ENCODE measurements around the gene GRM4. TPM values are rescaled to one million over a fixed set of nuclear protein-coding genes. Genes with fewer than 3 reads are reported as not detected.

The GRM4 gene
- total RNA-seq, 1 experiment from 2014 or later = 0.41 TPM

GRCh38 chr6:33984466-33985312 lies 161.2 kb downstream of the GRM4 start:
- intact Hi-C loops (cut with micrococcal nuclease; ENCODE audit: unreplicated experiment) = no loop called here
- TF ChIP-seq CTCF (conservative IDR thresholded peaks at IDR 0.05; ENCODE audit: low read depth, low read length) (no peak), EZH2 (IDR thresholded peaks at IDR 0.05; ENCODE audit: borderline replicate concordance, low read depth, low read length, poor library complexity, severe bottlenecking) (no peak)
- no peaks in the 10 kb centered on the region for H3K9me3 ChIP-seq (ENCODE audit: low read depth, low read length, poor library complexity, severe bottlenecking)
- H3K4me3 ChIP-seq (ENCODE audit: low read depth, low read length, poor library complexity, severe bottlenecking) = no peak overlapping the region
- CTCF ChIA-PET = no interaction called here
- BruUV-seq (replicated peaks) = no TSS peak
- no peaks in the 10 kb centered on the region for H3K4me1 ChIP-seq (ENCODE audit: insufficient read depth, low read length, poor library complexity, severe bottlenecking)
- H3K27me3 ChIP-seq (replicated peaks; ENCODE audit: insufficient read depth, low read depth, low read length, poor library complexity) = no peaks in the 10 kb centered on the region
- H3K36me3 ChIP-seq (ENCODE audit: insufficient read depth, low read length, poor library complexity, severe bottlenecking) = no peaks in the 10 kb centered on the region
- DNase-seq (ENCODE audit: low spot score) = no peak
- POLR2A ChIA-PET (ENCODE audit: low non-redundant PET) = no interaction called here
- no peak overlapping the region for H3K27ac ChIP-seq (ENCODE audit: low read depth, low read length, poor library complexity, severe bottlenecking)

GRCh38 chr6:33983721-33984465 lies 162.0 kb downstream of the GRM4 start:
- no peaks in the 10 kb centered on the region for H3K36me3 ChIP-seq (ENCODE audit: insufficient read depth, low read length, poor library complexity, severe bottlenecking)
- peaks cover 2% of the 10 kb centered on the region for H3K4me1 ChIP-seq (ENCODE audit: insufficient read depth, low read length, poor library complexity, severe bottlenecking)
- no TSS peak for BruUV-seq (replicated peaks)
- TF ChIP-seq CTCF (conservative IDR thresholded peaks at IDR 0.05; ENCODE audit: low read depth, low read length) (no peak), EZH2 (IDR thresholded peaks at IDR 0.05; ENCODE audit: borderline replicate concordance, low read depth, low read length, poor library complexity, severe bottlenecking) (no peak)
- no peak overlapping the region for H3K27ac ChIP-seq (ENCODE audit: low read depth, low read length, poor library complexity, severe bottlenecking)
- no peaks in the 10 kb centered on the region for H3K27me3 ChIP-seq (replicated peaks; ENCODE audit: insufficient read depth, low read depth, low read length, poor library complexity)
- ChIA-PET CTCF (no interaction called here), POLR2A (ENCODE audit: low non-redundant PET) (no interaction called here)
- intact Hi-C loops (cut with micrococcal nuclease; ENCODE audit: unreplicated experiment) = no loop called here
- DNase-seq (ENCODE audit: low spot score) = no peak
- H3K4me3 ChIP-seq (ENCODE audit: low read depth, low read length, poor library complexity, severe bottlenecking) = no peak overlapping the region
- no peaks in the 10 kb centered on the region for H3K9me3 ChIP-seq (ENCODE audit: low read depth, low read length, poor library complexity, severe bottlenecking)

GRCh38 chr6:33983109-33983716 lies 162.7 kb downstream of the GRM4 start:
- TF ChIP-seq EZH2 (IDR thresholded peaks at IDR 0.05; ENCODE audit: borderline replicate concordance, low read depth, low read length, poor library complexity, severe bottlenecking) (no peak), CTCF (conservative IDR thresholded peaks at IDR 0.05; ENCODE audit: low read depth, low read length) (no peak)
- Histone ChIP-seq H3K9me3 (ENCODE audit: low read depth, low read length, poor library complexity, severe bottlenecking) (no peaks in the 10 kb centered on the region), H3K36me3 (ENCODE audit: insufficient read depth, low read length, poor library complexity, severe bottlenecking) (no peaks in the 10 kb centered on the region), H3K4me1 (ENCODE audit: insufficient read depth, low read length, poor library complexity, severe bottlenecking) (peaks cover 8% of the 10 kb centered on the region), H3K27me3 (replicated peaks; ENCODE audit: insufficient read depth, low read depth, low read length, poor library complexity) (no peaks in the 10 kb centered on the region), H3K4me3 (ENCODE audit: low read depth, low read length, poor library complexity, severe bottlenecking) (no peak overlapping the region), H3K27ac (ENCODE audit: low read depth, low read length, poor library complexity, severe bottlenecking) (no peak overlapping the region)
- DNase-seq (ENCODE audit: low spot score) = no peak
- ChIA-PET POLR2A (ENCODE audit: low non-redundant PET) (interaction anchor here (0.7 kb wide), 1 partner anchor 143 kb away, joined by 3 read pairs; no protein-coding TSS in a partner anchor), CTCF (no interaction called here)
- BruUV-seq (replicated peaks) = no TSS peak
- intact Hi-C loops (cut with micrococcal nuclease; ENCODE audit: unreplicated experiment) = no loop called here
